Activated CD4-positive, alpha-beta T cell treated with anti-CD3 and anti-CD28 coated beads for 24 hours (primary cell): ENCODE data around the gene SPRTN.

Experiments used
- DNase-seq, 2 donors: peaks; one replicate each; pipeline ENCODE4 v3.0.0-alpha.2; 2020; ENCODE audit warnings: low read depth in 2 of 2

The SPRTN gene

DNA sequence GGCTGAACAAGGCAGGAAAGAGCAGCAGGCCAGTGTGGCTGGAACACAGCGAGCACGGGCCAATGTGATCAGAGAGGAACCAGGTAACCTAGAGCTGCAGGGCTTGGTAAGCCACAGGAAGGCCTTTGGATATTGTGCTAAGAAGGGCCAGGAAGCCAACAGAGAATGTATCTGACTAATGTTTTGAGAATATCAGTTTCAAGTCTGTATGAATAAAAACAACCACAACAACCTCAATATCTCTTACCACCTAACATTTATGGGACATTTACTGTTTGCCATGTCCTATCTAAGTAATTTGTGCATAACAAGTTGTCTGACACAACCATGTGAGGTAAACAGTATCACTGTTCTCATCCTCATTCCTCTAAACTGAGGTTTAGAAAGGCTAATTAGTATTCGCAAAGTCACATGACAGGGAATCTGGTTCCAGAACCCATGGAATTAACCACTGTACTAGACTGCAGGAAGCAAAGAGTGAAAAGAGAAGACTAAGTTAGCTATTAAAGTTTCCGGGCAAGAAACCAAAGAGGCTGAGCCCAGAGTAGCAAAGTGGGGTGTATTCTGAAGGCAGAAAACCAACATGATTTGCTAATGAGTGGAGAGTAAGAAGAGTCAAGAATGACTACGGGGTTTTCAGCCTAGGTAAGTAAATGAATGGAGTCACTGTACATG is 38.9 kb downstream of the SPRTN start:
- no peak for DNase-seq

DNA sequence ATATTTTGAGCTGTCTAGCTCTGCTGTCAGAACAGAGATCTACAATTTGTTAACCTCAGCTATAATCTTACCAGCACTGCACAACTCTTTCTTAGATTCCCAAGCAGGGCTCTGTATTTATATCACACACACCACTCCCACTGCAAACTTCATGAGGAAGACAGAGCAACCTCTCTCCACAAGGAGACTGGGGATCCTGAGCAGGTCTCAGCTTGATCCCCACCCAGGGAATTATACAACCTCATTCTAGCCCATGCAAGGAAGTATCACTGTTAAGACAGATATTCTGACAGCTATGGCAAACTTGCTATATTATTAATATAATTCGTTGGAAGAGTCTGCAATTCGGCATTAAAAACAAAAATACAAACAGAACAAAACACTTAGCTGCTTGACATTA is 43.6 kb downstream of the SPRTN start:
- no peak for DNase-seq

DNA sequence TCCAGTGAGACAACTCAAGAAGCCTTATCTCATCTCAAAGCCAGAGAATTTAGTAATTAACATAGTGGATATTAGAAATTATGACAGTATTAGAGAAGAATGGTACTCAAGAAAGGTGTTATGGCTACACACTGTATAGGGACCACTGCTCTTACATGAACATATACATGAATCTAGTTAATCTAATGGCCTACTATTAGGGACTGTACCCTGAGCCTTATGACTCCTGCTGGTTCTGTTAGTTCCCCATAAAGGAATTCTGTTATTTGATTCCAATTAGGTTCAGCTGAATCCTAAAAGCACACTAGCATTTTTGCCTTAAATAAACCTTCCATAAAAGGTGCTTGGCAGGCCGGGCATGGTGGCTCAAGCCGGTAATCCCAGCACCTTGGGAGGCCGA is 44.3 kb downstream of the SPRTN start:
- DNase-seq, result no peak

DNA sequence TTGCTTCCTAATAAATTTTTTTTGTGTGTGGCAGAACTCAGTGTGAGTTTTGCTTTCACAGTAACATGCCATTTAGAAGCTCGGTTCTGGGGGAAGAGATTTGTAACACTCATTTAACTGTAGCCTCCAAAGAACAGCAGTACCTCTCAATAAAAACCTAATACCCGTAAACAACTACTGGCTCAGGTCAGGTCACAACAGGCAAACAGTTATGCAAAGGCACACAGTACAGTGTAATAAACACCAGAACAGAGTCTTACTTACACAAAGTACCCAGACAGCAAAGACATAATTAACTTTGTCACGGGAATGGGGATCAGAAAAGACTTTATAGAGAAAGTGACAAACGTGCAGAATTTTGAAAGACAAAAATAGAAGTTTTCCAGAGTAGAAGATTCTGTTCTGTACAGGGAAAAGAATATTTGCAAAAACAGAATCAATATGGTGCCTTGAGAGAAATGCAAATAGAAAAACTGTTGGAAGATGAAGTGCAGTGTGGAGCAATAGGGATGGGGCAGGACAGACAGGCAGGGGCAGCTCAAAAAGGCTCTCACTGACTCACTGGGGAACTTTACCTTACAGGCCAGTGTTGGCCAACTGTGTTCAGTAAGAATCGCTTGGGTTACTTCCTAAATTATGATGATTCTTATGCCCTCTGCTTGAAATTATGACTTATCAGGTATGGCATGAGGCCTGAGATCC is 45.2 kb downstream of the SPRTN start:
- no peak for DNase-seq

DNA sequence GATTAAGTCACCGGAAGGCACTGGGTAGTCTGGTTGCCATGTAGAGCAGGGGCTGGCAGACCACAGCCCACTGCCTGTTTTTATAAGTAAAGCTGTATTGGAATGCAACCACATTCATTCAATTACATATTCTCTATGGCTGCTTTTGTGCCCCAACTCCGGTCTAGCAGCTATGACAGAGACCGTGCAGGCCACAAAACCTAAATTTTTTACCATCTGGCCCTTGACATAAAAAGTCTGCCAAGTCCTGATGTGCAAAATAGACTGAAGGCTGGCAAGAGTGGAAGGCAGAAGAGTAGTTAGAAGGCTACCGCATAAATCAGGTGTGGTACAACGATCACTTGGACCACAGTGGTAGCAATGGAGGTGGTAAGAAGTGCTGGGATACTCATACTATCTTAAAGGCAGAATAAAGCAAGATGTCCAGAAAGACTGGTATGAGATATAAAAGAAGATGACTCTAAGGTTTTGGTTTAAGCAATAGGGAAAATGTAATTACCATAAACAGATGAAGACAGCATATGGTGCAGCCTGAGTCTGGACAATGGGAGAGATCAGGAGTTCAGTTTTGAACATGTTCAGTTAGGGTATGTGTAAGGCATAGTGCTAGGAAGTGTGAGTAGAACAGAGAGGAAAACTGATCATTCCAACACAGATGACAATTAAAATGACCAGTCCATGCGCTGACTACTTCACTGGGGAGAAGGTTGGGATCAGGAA is 46.8 kb downstream of the SPRTN start:
- DNase-seq, result no peak

DNA sequence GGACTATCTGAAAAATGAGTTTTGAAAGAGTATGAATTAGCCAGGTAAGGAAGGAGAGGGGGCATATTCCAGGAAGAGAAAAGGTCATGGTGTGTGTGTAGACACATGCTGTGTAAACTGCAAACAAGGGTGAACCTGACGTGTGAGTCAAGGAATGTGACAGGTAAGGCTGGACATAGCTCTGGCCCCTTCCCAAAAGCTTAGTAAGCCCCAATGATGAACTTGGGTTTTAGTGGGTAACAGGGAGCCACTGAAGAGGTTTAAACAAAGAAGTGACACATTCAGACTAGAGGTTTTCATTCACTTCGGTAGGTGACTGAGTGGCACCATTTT is 47.3 kb downstream of the SPRTN start:
- no peak for DNase-seq

DNA sequence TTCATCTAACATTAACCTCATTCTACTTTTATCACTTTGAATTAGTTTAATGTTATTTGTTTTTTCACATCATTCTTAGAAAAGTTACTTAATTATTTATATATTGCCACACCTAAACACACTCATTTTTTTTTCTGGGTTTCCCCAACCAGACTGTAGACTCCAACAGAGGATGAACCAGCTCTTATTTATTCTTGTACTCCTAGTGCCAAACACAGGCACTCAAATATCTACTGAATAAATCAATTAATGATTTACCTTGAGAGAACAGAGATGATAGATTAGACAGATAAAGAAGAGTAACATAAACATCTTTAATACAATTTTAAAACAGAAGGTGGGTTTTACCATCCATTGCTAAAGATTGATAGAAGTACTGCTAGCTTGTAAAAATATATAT is 48.4 kb downstream of the SPRTN start:
- no peak for DNase-seq

DNA sequence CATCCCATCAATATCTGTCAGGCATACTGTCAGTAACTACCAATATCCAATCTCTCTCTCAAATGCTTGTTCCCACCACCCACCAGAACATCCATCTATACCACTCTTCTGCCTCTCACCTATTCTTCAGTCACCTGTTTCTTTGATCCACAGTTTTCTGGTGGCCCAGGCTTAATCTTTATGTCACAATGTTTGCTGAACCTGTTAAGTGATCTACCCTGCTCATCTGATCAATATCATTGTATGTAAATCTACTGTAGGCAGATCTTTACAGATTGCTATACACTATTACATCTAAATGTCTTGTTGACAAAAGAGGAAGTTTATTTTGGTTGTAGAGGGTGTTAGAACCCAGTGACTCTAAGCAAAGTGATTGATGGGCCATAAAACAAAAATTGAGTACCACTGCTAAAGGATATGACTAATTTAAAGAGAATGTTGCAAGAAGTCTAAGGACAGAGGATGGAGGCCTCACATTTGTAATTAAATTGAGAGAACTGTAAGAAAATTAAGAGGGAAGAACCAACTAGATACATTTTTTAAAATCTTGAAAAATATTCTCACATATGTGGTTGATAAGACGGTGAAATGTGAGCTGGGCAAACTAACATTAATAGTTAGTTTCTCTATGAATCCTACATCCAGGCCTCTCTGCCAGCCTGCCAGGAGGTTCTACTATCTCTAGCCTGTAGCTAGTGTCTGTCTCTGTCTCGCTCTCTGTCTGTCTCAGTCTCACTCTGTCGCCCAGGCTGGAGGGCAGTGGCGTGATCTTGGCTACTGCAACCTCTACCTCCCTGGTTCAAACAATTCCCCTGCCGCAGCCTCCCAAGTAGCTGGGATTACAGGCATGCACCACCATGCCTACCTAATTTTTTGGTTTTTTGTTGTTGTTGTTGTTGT is 49.9 kb downstream of the SPRTN start:
- DNase-seq, result no peak

DNA sequence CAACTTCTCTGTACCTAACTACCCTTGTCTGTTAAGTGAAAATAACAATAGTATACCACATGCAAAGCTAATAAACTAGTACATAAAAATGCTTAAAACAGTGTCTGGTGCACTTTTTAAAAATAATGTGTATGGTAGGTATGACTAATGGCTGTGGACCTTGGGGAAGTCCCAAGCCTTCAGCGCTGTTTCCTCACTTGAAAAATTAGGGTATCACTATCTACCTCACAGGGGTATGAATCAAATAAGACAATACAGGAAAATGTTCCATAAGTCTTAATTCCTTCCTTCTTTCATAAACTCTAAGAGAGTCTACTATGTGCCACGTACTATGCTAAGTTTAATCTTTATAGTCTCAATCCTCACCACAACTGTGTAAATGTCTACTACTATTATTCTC is 52.0 kb downstream of the SPRTN start:
- DNase-seq, result no peak

DNA sequence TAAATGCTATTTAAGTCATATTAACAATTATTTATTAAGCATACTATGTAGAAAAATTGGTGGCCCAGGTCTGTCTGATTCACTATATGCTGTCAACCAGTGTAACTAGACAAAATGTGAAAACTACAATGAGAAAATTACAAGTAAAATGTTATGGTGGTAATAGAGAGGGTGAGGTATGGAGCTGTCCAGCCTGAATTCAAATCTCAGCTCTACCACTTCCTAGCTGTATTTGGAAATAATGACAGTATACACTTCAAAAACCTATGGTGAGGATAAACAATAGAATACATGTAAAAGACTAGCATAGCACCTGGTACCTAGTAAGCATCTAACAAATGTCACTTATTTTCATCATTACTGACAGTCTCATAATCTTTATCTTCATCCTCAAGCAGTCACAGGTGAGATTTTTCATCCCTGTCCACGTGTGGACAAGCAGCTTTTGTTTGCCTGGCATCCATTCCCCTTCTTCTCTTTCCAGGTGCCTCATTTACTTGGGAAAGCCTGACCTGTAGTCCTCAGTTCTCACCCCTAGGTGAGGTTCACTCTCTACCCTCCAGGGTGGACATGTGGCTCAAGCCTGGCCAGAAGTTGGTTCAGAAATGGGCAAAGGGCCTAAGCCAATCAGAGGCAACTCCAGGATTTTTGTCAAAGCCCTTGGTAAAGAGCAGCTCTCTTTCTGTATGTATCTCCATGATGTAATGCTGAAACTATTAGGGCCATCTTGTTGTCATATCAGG is 54.5 kb downstream of the SPRTN start:
- no peak for DNase-seq

DNA sequence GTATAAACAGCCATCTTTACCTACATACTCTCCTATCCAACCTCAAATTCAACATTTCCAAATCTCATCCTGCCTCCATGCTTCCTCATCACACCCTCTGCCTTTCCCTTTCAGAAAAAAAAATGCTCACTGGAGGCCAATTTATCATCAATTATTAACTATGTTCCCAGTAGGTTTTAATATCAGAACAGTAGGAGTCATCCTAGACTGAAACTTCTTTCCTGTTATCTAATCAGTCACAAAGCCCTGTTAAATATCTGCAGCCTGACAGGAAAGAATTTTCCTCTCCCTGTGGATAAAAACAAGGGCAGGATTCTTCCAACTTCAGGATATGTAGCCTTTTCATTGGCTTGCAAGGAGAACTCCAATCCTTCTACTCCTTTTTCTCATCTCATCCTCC is 55.6 kb downstream of the SPRTN start:
- DNase-seq, result no peak

DNA sequence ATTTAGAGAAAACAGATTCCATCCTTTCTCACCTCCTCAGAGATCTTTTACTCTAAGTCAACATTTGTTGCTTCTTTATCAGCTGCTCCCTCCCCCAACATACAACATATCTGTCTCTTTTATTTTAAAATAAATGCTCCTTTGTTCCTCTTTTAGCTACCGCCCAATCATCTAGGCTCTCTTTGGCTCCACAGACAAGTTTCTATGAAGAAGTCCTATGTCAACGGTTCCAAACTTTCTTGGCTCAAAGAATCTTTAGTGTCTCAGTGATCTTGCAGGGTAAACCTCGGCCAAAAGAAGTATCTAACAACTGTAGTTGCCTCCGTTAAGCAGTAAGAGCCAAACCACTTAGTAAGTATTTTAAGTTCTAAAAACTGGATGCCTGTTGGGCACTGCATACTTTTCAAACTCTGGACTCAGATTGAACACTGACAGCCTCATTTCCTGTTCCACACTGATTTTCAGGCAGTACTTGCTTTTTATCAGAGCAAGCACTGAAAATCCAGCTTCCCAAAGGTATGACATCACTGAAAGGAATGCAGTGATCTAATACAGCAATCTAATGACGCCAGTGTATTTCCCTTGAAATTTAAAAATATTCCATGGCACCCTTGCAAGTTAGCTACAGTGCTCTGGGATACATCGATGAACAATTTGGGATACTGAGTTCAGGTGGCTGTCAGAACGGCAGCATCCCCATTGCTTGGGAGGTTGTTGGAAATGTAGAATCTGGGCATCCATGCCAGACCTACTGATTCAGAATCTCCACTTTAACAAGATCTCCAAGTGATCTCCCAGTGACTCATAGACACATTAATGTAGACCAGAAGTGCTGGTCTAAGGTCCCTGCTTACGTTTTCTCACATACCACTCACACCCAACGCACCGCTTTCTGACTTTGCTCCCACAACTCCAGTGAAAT is 57.2 kb downstream of the SPRTN start:
- DNase-seq, result no peak

DNA sequence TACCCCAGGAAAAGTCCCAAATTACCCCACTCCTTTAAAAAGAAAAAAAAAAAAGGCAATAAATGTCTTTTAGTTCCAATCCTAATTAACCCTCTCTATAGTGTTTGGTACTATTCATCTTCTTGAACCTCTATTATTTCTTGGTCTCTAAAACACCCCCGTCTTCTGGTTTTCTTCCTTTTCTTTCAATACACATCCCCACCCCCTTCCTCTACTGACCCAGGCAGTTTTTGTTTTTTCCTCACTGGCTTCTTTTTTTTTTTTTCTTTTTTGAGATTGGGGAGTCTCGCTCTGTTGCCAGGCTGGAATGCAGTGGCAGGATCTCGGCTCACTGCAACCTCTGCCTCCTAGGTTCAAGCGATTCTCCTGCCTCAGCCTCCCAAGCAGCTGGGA is 57.9 kb downstream of the SPRTN start:
- DNase-seq, result no peak

DNA sequence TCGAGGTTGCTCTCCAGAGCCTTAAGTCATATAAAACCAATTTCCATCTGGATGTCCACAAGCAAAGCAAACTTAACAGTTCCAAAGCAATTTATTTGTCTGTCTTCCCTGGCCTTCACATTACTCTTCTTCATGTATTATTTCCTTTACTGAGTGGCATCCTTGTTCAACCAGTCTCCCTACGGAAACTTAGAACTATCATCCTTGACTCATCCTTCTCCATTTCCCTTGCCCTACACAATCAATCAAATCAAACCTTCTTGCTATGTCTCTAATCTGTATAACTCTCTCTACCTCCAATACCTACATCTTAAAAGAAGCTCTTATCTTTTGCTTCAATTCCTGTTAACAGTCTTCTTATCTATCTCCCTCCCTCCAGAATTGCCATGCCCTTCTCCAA is 58.5 kb downstream of the SPRTN start:
- DNase-seq, result no peak

DNA sequence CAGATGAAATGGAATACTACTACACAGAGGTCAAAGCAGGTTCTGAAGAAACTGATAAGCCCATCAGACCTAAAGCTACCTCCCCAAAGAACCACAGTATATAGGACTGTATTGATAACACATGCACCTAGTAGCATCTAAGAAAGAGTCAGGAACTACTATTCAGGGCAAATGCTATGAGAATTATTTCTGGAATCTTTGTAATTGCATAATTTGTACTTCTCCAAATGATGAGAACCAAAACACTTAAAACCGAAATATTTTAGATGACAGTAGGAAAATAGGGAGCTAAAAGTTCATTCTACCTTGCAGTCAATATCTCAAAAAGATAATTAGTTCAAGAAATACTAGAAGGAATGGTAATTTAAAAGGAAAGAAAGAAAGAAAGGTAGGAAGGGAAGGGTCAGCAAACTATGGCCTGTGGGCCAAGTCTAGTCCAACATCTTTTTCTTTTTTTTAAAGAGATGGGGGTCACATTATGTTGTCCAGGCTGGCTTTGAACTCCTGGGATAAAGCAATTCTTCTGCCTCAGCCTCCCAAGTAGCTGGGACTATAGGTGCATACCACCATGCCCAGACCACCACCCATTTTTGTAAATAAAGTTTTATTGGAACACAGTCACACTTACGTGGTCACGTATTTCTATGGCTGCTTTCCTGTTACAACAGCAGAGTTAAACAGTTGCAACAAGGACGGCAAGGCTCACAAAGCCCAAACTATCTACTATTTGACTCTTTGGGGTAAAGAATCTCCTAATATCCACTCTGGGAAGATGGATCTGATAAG is 60.0 kb downstream of the SPRTN start:
- no peak for DNase-seq

DNA sequence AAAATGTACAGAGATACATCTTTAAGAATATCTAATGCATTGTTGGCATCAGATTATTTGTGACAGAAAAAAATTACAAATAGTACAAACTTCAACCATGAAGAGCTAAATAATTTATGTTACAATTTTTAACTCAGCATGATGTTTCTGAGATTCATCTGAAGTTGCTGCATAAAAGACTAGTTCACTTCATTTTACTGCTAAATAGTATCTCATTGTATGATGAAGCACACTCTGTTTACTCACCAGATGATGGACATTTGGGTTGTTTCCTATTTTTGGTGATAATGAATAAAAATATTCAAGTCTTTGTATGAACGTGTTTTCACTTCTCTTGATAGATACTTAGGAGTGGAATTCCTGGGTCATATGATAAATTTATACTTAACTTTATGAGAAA is 63.4 kb downstream of the SPRTN start:
- DNase-seq, result no peak

DNA sequence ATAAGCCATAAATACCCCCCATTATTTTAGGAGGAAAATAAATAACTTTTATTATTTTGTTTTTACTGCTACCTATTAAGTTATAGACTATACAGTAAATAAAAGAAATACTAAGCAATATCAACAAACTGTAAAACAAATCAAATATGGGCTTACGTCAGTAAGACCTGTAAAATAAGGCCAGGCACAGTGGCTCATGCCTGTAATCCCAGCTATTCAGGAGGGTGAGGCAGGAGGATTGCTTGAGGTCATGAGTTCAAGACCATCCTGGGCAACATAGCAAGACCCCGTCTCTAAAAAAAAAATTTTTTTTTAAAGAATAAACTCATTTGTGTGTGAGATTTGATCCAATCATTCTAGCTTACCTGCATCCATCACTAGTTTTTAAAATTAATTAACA is 66.2 kb downstream of the SPRTN start:
- DNase-seq, result no peak
